IMR-90 (cell line): Measurements from ENCODE around the gene COLEC12. TPM values are rescaled to one million over a fixed set of nuclear protein-coding genes. Genes with fewer than 3 reads are reported as not detected.
"Not testable (repeated sequence)": the region's sequence is repeated elsewhere in the genome, so short reads cannot be mapped to it uniquely, and the experiment has no call there.

Source experiments
- ATAC-seq: fragments of 200-7000 bp; cut with Tn5 transposase; 2 replicates; pipeline ENCODE4 v1.9.1; 2020; ENCODE audit warnings: low read depth, mild to moderate bottlenecking, moderate library complexity
- BruUV-seq: library from RNA; stranded (reverse); fragments of 400-500 nt; replicated peaks from 2 replicates; lab custom pipeline; 2021; lab: Mats Ljungman, UMichigan
- CTCF ChIA-PET: fragments of 300-600 bp; formaldehyde crosslinking; extraction: SDS; loops from one replicate; lab custom pipeline; 2021; ENCODE audit warnings: antibody characterized with exemption; lab: Yijun Ruan, JAX
- POLR2A ChIA-PET: fragments of 300-600 bp; sonication (Branson Sonifier 250); formaldehyde crosslinking; loops from one replicate; lab custom pipeline; 2022; ENCODE audit warnings: antibody characterized with exemption; ENCODE audit not compliant: unreplicated experiment; lab: Charles Lee
- DNase-seq: peaks from one replicate; pipeline ENCODE4 v3.0.0; 2013
- H2AFZ ChIP-seq: replicated peaks from 2 replicates; pipeline ENCODE3; 2013; ENCODE audit warnings: low read length, mild to moderate bottlenecking; ENCODE audit not compliant: poor library complexity
- H2AK5ac ChIP-seq: 2 replicates; pipeline ENCODE4 v1.6.1; 2013; ENCODE audit warnings: low read depth, low read length, inconsistent platforms
- H2AK9ac ChIP-seq: replicated peaks from 2 replicates; pipeline ENCODE3; 2013; ENCODE audit warnings: mild to moderate bottlenecking, low read depth, low read length, moderate library complexity; ENCODE audit not compliant: poor library complexity
- H2BK120ac ChIP-seq: 2 replicates; pipeline ENCODE4 v1.6.1; 2013; ENCODE audit warnings: low read depth, low read length, inconsistent platforms
- H2BK15ac ChIP-seq: 3 replicates; pipeline ENCODE4 v1.6.1; 2013; ENCODE audit warnings: low read depth, low read length, inconsistent platforms
- H2BK20ac ChIP-seq: 2 replicates; pipeline ENCODE4 v1.6.1; 2013; ENCODE audit warnings: low read depth, mild to moderate bottlenecking, inconsistent platforms, low read length, moderate library complexity
- H2BK5ac ChIP-seq: 2 replicates; pipeline ENCODE4 v1.6.1; 2013; ENCODE audit warnings: mild to moderate bottlenecking, low read depth, low read length, inconsistent platforms; ENCODE audit not compliant: poor library complexity, severe bottlenecking
- H3K14ac ChIP-seq: replicated peaks from 2 replicates; pipeline ENCODE4 v1.6.1; 2013; ENCODE audit warnings: low read depth, low read length, inconsistent platforms
- H3K18ac ChIP-seq: 2 replicates; pipeline ENCODE4 v1.6.1; 2013; ENCODE audit warnings: low read depth, low read length, control low read depth
- H3K23ac ChIP-seq: 2 replicates; pipeline ENCODE4 v1.6.1; 2013; ENCODE audit warnings: low read depth, low read length, inconsistent platforms
- H3K27ac ChIP-seq: 2 replicates; pipeline ENCODE4 v1.5.1; 2013; ENCODE audit warnings: mild to moderate bottlenecking, control low read depth, low read length; ENCODE audit not compliant: insufficient read depth
- H3K27me3 ChIP-seq: 2 replicates; pipeline ENCODE4 v1.6.1; 2013; ENCODE audit warnings: low read length; ENCODE audit not compliant: control insufficient read depth, insufficient read depth
- H3K36me3 ChIP-seq: 2 replicates; pipeline ENCODE4 v1.6.1; 2013; ENCODE audit warnings: low read length, mixed read lengths; ENCODE audit not compliant: control insufficient read depth, insufficient read depth
- H3K4ac ChIP-seq: 2 replicates; pipeline ENCODE4 v1.6.1; 2013; ENCODE audit warnings: low read depth, low read length, inconsistent platforms
- H3K4me1 ChIP-seq: 2 replicates; pipeline ENCODE4 v1.6.1; 2013; ENCODE audit warnings: low read length, mixed read lengths; ENCODE audit not compliant: control insufficient read depth, insufficient read depth
- H3K4me2 ChIP-seq: 2 replicates; pipeline ENCODE4 v1.6.1; 2013; ENCODE audit warnings: low read depth, mild to moderate bottlenecking, control low read depth, low read length, moderate library complexity
- H3K4me3 ChIP-seq: 2 replicates; pipeline ENCODE4 v1.5.1; 2013; ENCODE audit warnings: low read depth, mild to moderate bottlenecking, control low read depth, low read length, moderate library complexity; ENCODE audit not compliant: insufficient read depth
- H3K56ac ChIP-seq: 2 replicates; pipeline ENCODE4 v1.6.1; 2013; ENCODE audit warnings: low read length, inconsistent platforms; ENCODE audit not compliant: insufficient read depth; ENCODE audit errors: extremely low read depth
- H3K79me1 ChIP-seq, 2 experiments: 2 replicates each; pipeline ENCODE4 v1.6.1; 2013; ENCODE audit warnings: low read length in 2 of 2, inconsistent platforms in 1 of 2, low read depth in 1 of 2
- H3K9ac ChIP-seq: 2 replicates; pipeline ENCODE4 v1.6.1; 2013; ENCODE audit warnings: low read depth, low read length, control low read depth
- H3K9me1 ChIP-seq: 2 replicates; pipeline ENCODE4 v1.6.1; 2013; ENCODE audit warnings: low read length, inconsistent platforms; ENCODE audit not compliant: insufficient read depth
- H3K9me3 ChIP-seq: 2 replicates; pipeline ENCODE4 v1.6.1; 2013; ENCODE audit warnings: low read length; ENCODE audit not compliant: control insufficient read depth, insufficient read depth
- H4K20me1 ChIP-seq: 2 replicates; pipeline ENCODE4 v1.6.1; 2013; ENCODE audit warnings: low read length, inconsistent platforms; ENCODE audit not compliant: insufficient read depth
- H4K5ac ChIP-seq: 2 replicates; pipeline ENCODE4 v1.6.1; 2013; ENCODE audit warnings: mild to moderate bottlenecking, low read depth, low read length, control low read depth
- H4K8ac ChIP-seq, 2 experiments: 2 replicates each; pipeline ENCODE4 v1.6.1; 2013; ENCODE audit warnings: low read depth in 2 of 2, low read length in 2 of 2, control low read depth in 1 of 2, inconsistent platforms in 1 of 2
- H4K91ac ChIP-seq: 2 replicates; pipeline ENCODE4 v1.6.1; 2013; ENCODE audit warnings: low read depth, low read length, inconsistent platforms; ENCODE audit not compliant: insufficient read depth
- CEBPB ChIP-seq: IDR thresholded peaks from 2 replicates; pipeline ENCODE4 v1.6.1; 2012; ENCODE audit warnings: low read depth, low read length, improper control_type of control experiment
- MAFK ChIP-seq: IDR thresholded peaks from 2 replicates; pipeline ENCODE4 v1.6.1; 2012; ENCODE audit warnings: low read depth, low read length, improper control_type of control experiment
- NFE2L2 ChIP-seq: fragments of 150-350 bp; IDR thresholded peaks from 2 replicates; pipeline ENCODE4 v1.6.1; 2016; ENCODE audit warnings: low read depth, mild to moderate bottlenecking, low read length
- POLR2A ChIP-seq: IDR thresholded peaks from 2 replicates; pipeline ENCODE4 v1.6.1; 2012; ENCODE audit warnings: mild to moderate bottlenecking, low read depth, low read length
- WGBS, 2 experiments: methylation state at CpG; one replicate each; pipeline versions ENCODE4 v1.1.5 to v1.1.7; 2013; ENCODE audit warnings: missing lambda C conversion rate in 2 of 2; ENCODE audit not compliant: insufficient read length in 1 of 2; ENCODE audit errors: extremely low coverage in 2 of 2; 5-methylcytosine and 5-hydroxymethylcytosine counted together
- dilution Hi-C: fragments of 300-500 bp; cut with HindIII; formaldehyde crosslinking; loops from one replicate; pipeline ENCODE4 v1.14.3; 2018; ENCODE audit warnings: low sequenced_read_pairs; ENCODE audit not compliant: unreplicated experiment
- in situ Hi-C: fragments of 300-500 bp; cut with MboI; formaldehyde crosslinking; loops from 3 replicates; pipeline ENCODE4 v1.14.3; 2019; ENCODE audit warnings: low sequenced_read_pairs, inconsistent platforms, mixed read lengths
- intact Hi-C: fragments of 100-400 bp; cut with micrococcal nuclease; formaldehyde crosslinking; loops from 2 replicates; pipeline ENCODE4 v1.10.0; 2022
- polyA plus RNA-seq, 3 experiments: library from polyadenylated mRNA; depleted of rRNA; stranded (reverse); fragments of >200 nt; gene quantifications; 2 replicates each; pipeline ENCODE4 v1.2.3, GENCODE V29; 2012; ENCODE audit warnings: low replicate concordance in 1 of 3
- total RNA-seq: library from RNA; depleted of rRNA; stranded (reverse); fragments of >200 nt; gene quantifications from 2 replicates; pipeline ENCODE4 v1.2.3, GENCODE V29; 2012

Gene COLEC12
- total and polyA plus RNA-seq, 2 of the 4 experiments (the other 2 are of a cell fraction), result 1.0 to 2.3 TPM

GRCh38 chr18:310042-310441, 190.5 kb downstream of the COLEC12 start:
- H2BK120ac ChIP-seq, result no peak overlapping the region
- no peak overlapping the region for H3K4me3 ChIP-seq
- ChIA-PET POLR2A (no interaction called here), CTCF (no interaction called here)
- no peak overlapping the region for H2AFZ ChIP-seq
- H4K5ac ChIP-seq, result no peak overlapping the region
- H2BK15ac ChIP-seq, result no peak overlapping the region
- H3K9me1 ChIP-seq, result no peaks in the 10 kb centered on the region
- no peaks in the 10 kb centered on the region for H3K79me1 ChIP-seq
- no peak overlapping the region for H3K23ac ChIP-seq
- DNase-seq, result no peak
- H3K27me3 ChIP-seq, result peaks cover 65% of the 10 kb centered on the region
- intact Hi-C loops (no loop called here), dilution Hi-C loops (no loop called here), in situ Hi-C loops (no loop called here)
- H3K36me3 ChIP-seq, result no peaks in the 10 kb centered on the region
- H3K4me2 ChIP-seq, result no peak overlapping the region
- H3K27ac ChIP-seq, result no peak overlapping the region
- H2AK5ac ChIP-seq, result no peak overlapping the region
- H3K4me1 ChIP-seq, result no peaks in the 10 kb centered on the region
- ATAC-seq, result no peak
- no peak overlapping the region for H3K56ac ChIP-seq
- no peak overlapping the region for H2AK9ac ChIP-seq
- peaks cover 3% of the 10 kb centered on the region; the same call in 1 of the 2 replicates for H3K9me3 ChIP-seq
- no peak overlapping the region for H4K8ac ChIP-seq
- BruUV-seq, result no TSS peak
- H4K20me1 ChIP-seq, result no peaks in the 10 kb centered on the region
- H3K4ac ChIP-seq, result no peak overlapping the region
- no peak overlapping the region for H3K14ac ChIP-seq
- H3K9ac ChIP-seq, result no peak overlapping the region
- no peak overlapping the region for H3K18ac ChIP-seq
- no peak overlapping the region for H2BK20ac ChIP-seq
- H4K91ac ChIP-seq, result no peak overlapping the region
- TF ChIP-seq MAFK, result peak; percentile 83
- TF ChIP-seq POLR2A, result no peak
- no peak for TF ChIP-seq CEBPB
- no peak for TF ChIP-seq NFE2L2
- H2BK5ac ChIP-seq, result no peak overlapping the region

- H3K9ac ChIP-seq, H3K14ac ChIP-seq, H2AK9ac ChIP-seq, H2BK120ac ChIP-seq, H3K9me3 ChIP-seq, H3K4me2 ChIP-seq, H4K8ac ChIP-seq, H2BK20ac ChIP-seq, dilution Hi-C loops, H3K23ac ChIP-seq, H2AFZ ChIP-seq, H2BK15ac ChIP-seq, H3K18ac ChIP-seq, H3K4ac ChIP-seq, H3K79me1 ChIP-seq, H3K9me1 ChIP-seq, DNase-seq, H4K91ac ChIP-seq, CTCF ChIA-PET, H3K4me3 ChIP-seq, H4K5ac ChIP-seq, ATAC-seq, H2BK5ac ChIP-seq, H2AK5ac ChIP-seq, H3K4me1 ChIP-seq, intact Hi-C loops, H3K36me3 ChIP-seq, H3K56ac ChIP-seq, POLR2A ChIA-PET, in situ Hi-C loops, BruUV-seq, H4K20me1 ChIP-seq, H3K27ac ChIP-seq: not testable (repeated sequence)
- H3K27me3 ChIP-seq, result peaks cover 68% of the 10 kb centered on the region
- no CpG with 5 or more reads among the region's 4 CpGs for WGBS, 2 experiments
These were observed 192.4 kb downstream of the COLEC12 start for GRCh38 chr18:308086-308485.
